A549 (cell line): ENCODE data around the gene IFI27L1. TPM values are rescaled to one million over a fixed set of nuclear protein-coding genes. Genes with fewer than 3 reads are reported as not detected.

Experiments
- ATAC-seq, 2 experiments: fragments of 200-7000 bp in 1 of 2; fragments of >200 bp in 1 of 2; cut with Nextera tagmentation in 1 of 2; cut with Tn5 transposase in 1 of 2; 3 replicates each; pipeline versions ENCODE4 v1.8.0 to v1.9.1; 2018 to 2020; ENCODE audit warnings: mild to moderate bottlenecking in 1 of 2, moderate library complexity in 1 of 2
- CTCF ChIA-PET: fragments of 300-600 bp; sonication (Branson Sonifier 250); formaldehyde crosslinking; extraction: SDS; loops from one replicate; lab custom pipeline; 2021; ENCODE audit warnings: antibody characterized with exemption, inconsistent platforms; lab: Yijun Ruan, JAX
- POLR2A ChIA-PET: fragments of 350-600 bp; formaldehyde crosslinking; extraction: SDS; loops from one replicate; lab custom pipeline; 2021; ENCODE audit warnings: antibody characterized with exemption, inconsistent platforms; lab: Yijun Ruan, JAX
- DNase-seq, 2 experiments: peaks; one replicate each; pipeline versions ENCODE4 v3.0.0 to v3.0.0-alpha.2; 2011 to 2016; ENCODE audit warnings: low read depth in 1 of 2, low spot score in 1 of 2
- FAIRE-seq: peaks from 2 replicates; lab custom pipeline; 2011; peaks lifted over from hg19 to GRCh38; lab: Jason Lieb, UNC
- H3K27ac ChIP-seq, 2 experiments: fragments of >200 bp; sonication (Bioruptor Twin); formaldehyde crosslinking; 3 replicates each; pipeline ENCODE4 v1.5.1; 2016 to 2017
- H3K4me1 ChIP-seq: fragments of >200 bp; sonication (Bioruptor Twin); formaldehyde crosslinking; 3 replicates; pipeline ENCODE4 v1.6.1; 2016
- H3K4me2 ChIP-seq: fragments of >200 bp; sonication (Bioruptor Twin); formaldehyde crosslinking; 3 replicates; pipeline ENCODE4 v1.6.1; 2016
- H3K4me3 ChIP-seq: fragments of >200 bp; sonication (Bioruptor Twin); formaldehyde crosslinking; 3 replicates; pipeline ENCODE4 v1.5.1; 2016
- H3K9me3 ChIP-seq: fragments of >200 bp; sonication (Bioruptor Twin); formaldehyde crosslinking; 3 replicates; pipeline ENCODE4 v1.6.1; 2016
- BHLHE40 ChIP-seq: IDR thresholded peaks from 2 replicates; pipeline ENCODE4 v1.6.1; 2012; ENCODE audit warnings: low read depth, low read length, inconsistent platforms
- CBX2 ChIP-seq: fragments of 200-600 bp; sonication (generic); IDR thresholded peaks from 2 replicates; pipeline ENCODE4 v1.6.1; 2016; ENCODE audit warnings: low read depth, mild to moderate bottlenecking, borderline replicate concordance
- CHD2 ChIP-seq: fragments of 150-350 bp; IDR thresholded peaks from 2 replicates; pipeline ENCODE4 v1.6.1; 2014; ENCODE audit warnings: low read length; ENCODE audit not compliant: partially characterized antibody
- CHD4 ChIP-seq: fragments of 200-600 bp; sonication (generic); IDR thresholded peaks from 2 replicates; pipeline ENCODE4 v1.6.1; 2016; ENCODE audit warnings: antibody characterized with exemption, mild to moderate bottlenecking, borderline replicate concordance
- EHF ChIP-seq: fragments of 250-450 bp; sonication (Bioruptor Pico); IDR thresholded peaks from 2 replicates; pipeline ENCODE4 v1.5.0; 2020; ENCODE audit warnings: mild to moderate bottlenecking
- ESRRA ChIP-seq: fragments of 150-350 bp; IDR thresholded peaks from 2 replicates; pipeline ENCODE4 v1.6.1; 2014; ENCODE audit warnings: mild to moderate bottlenecking, low read length, borderline replicate concordance
- FOXS1 ChIP-seq: fragments of 250-450 bp; sonication (Bioruptor Pico); IDR thresholded peaks from 2 replicates; pipeline ENCODE4 v1.5.0; 2020; ENCODE audit warnings: mild to moderate bottlenecking, moderate library complexity
- GATA3 ChIP-seq: IDR thresholded peaks from 2 replicates; pipeline ENCODE4 v1.6.1; 2012; ENCODE audit warnings: borderline replicate concordance
- HEYL ChIP-seq: fragments of 250-450 bp; sonication (Bioruptor Pico); IDR thresholded peaks from 2 replicates; pipeline ENCODE4 v1.8.0; 2021; ENCODE audit warnings: mild to moderate bottlenecking, moderate library complexity
- HOXB13 ChIP-seq: fragments of 250-450 bp; sonication (Bioruptor Pico); IDR thresholded peaks from 2 replicates; pipeline ENCODE4 v1.5.0; 2020; ENCODE audit warnings: low read depth, mild to moderate bottlenecking, moderate library complexity
- HOXB5 ChIP-seq: fragments of 250-450 bp; sonication (Bioruptor Pico); IDR thresholded peaks from 2 replicates; pipeline ENCODE4 v1.5.0; 2020; ENCODE audit warnings: mild to moderate bottlenecking, moderate library complexity
- JUNB ChIP-seq: fragments of >200 bp; sonication (Bioruptor Twin); formaldehyde crosslinking; IDR thresholded peaks from 2 replicates; pipeline ENCODE4 v1.6.1; 2016
- KDM5A ChIP-seq: fragments of 200-600 bp; sonication (generic); IDR thresholded peaks from 2 replicates; pipeline ENCODE4 v1.6.1; 2016; ENCODE audit warnings: antibody characterized with exemption, mild to moderate bottlenecking
- MAZ ChIP-seq: fragments of 150-350 bp; IDR thresholded peaks from 2 replicates; pipeline ENCODE4 v1.6.1; 2014; ENCODE audit warnings: antibody characterized with exemption, low read depth, low read length, borderline replicate concordance
- MYC ChIP-seq: IDR thresholded peaks from 2 replicates; pipeline ENCODE4 v1.6.1; 2012; ENCODE audit warnings: mild to moderate bottlenecking, inconsistent platforms, low read length, improper control_type of control experiment, borderline replicate concordance
- NFE2L2 ChIP-seq: fragments of 150-350 bp; conservative IDR thresholded peaks from 2 replicates; pipeline ENCODE4 v1.6.1; 2014; ENCODE audit warnings: low read length
- NR3C1 ChIP-seq: fragments of >200 bp; sonication (Bioruptor Twin); formaldehyde crosslinking; IDR thresholded peaks from 3 replicates; pipeline ENCODE4 v1.6.1; 2017
- POLR2A ChIP-seq: IDR thresholded peaks from 2 replicates; pipeline ENCODE4 v1.6.1; 2012; ENCODE audit warnings: mild to moderate bottlenecking, low read length
- RAD21 ChIP-seq, 2 experiments: fragments of >200 bp in 1 of 2; sonication (Bioruptor Twin) in 1 of 2; formaldehyde crosslinking in 1 of 2; IDR thresholded peaks in 1 of 2; conservative IDR thresholded peaks in 1 of 2; 2 replicates in 1 of 2; 3 replicates in 1 of 2; pipeline ENCODE4 v1.6.1; 2012 to 2018; ENCODE audit warnings: inconsistent platforms in 1 of 2
- RCOR1 ChIP-seq: fragments of 150-350 bp; IDR thresholded peaks from 2 replicates; pipeline ENCODE4 v1.6.1; 2014; ENCODE audit warnings: antibody characterized with exemption, low read length, low read depth
- SREBF2 ChIP-seq: fragments of 450-650 bp; IDR thresholded peaks from 2 replicates; pipeline ENCODE4 v1.6.1; 2014; ENCODE audit warnings: mild to moderate bottlenecking, moderate library complexity
- ZC3H11A ChIP-seq: fragments of 450-650 bp; IDR thresholded peaks from 2 replicates; pipeline ENCODE4 v1.6.1; 2014; ENCODE audit warnings: antibody characterized with exemption, mild to moderate bottlenecking
- ZFP36 ChIP-seq: fragments of 450-650 bp; IDR thresholded peaks from 2 replicates; pipeline ENCODE4 v1.6.1; 2014; ENCODE audit warnings: borderline replicate concordance; ENCODE audit not compliant: partially characterized antibody
- ZSCAN20 ChIP-seq: fragments of 250-450 bp; sonication (Bioruptor Pico); IDR thresholded peaks from 2 replicates; pipeline ENCODE4 v1.8.0; 2022; ENCODE audit warnings: mild to moderate bottlenecking, moderate library complexity
- WGBS: methylation state at CpG from one replicate; pipeline ENCODE4 v1.1.6; 2017; ENCODE audit errors: missing lambda C conversion rate; 5-methylcytosine and 5-hydroxymethylcytosine counted together
- polyA plus RNA-seq, 4 experiments: library from polyadenylated mRNA; depleted of rRNA in 3 of 4; stranded (reverse); fragments of >200 nt; fragmentation: RNase III in 1 of 4; extraction: RNeasy Plus Mini Kit Qiagen cat#74134 plus additional on column Dnase treatment in 1 of 4; gene quantifications; 2 replicates in 3 of 4; 3 replicates in 1 of 4; pipeline ENCODE4 v1.2.3, GENCODE V29; 2011 to 2017
- TF ChIP-seq, protein P1 (sequence below): IDR thresholded peaks from 2 replicates; pipeline ENCODE4 v1.6.1; 2012
- TF ChIP-seq, protein P2 (sequence below): fragments of 250-450 bp; sonication (Bioruptor Pico); IDR thresholded peaks from 2 replicates; pipeline ENCODE4 v1.5.0; 2020; ENCODE audit warnings: low read depth, mild to moderate bottlenecking, moderate library complexity
- TF ChIP-seq, protein P3 (sequence below): fragments of >200 bp; sonication (Bioruptor Twin); formaldehyde crosslinking; IDR thresholded peaks from 3 replicates; pipeline ENCODE4 v1.5.1; 2016
- TF ChIP-seq, protein P4 (sequence below): fragments of >200 bp; sonication (Bioruptor Twin); formaldehyde crosslinking; IDR thresholded peaks from 2 replicates; pipeline ENCODE4 v1.6.1; 2016

The IFI27L1 gene
- polyA plus RNA-seq, 2 of the 4 experiments (the other 2 are of a cell fraction) = 15.9 to 28.0 TPM

DNA sequence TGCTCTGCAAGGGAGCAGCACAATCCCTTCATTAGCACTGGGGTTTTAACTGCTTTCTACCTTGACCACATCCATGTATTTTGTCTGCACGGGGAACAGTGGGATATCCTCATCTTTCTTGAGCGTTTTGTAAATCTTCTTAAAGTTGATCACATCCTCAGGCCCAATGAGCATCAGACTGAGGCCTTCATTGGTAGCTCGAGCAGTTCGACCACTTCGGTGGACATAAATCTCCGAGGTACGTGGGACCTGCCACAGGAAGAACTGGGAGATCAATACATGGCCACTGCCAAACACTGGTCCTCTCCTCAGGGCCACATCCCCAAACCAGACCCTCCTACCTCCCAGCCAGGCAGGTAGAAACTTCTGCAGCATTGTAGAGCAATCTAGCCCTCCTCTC is 26.2 kb upstream of the IFI27L1 start:
- no peak for ATAC-seq
- TF ChIP-seq HOXB5 (CRISPR knock-in tag) (no peak), FOXS1 (CRISPR knock-in tag) (no peak), ZC3H11A (no peak), HEYL (CRISPR knock-in tag) (no peak), CHD2 (no peak), NR3C1 (no peak), POLR2A (no peak), SREBF2 (no peak), ESRRA (no peak)
- TF ChIP-seq, protein P1, sequence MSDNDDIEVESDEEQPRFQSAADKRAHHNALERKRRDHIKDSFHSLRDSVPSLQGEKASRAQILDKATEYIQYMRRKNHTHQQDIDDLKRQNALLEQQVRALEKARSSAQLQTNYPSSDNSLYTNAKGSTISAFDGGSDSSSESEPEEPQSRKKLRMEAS = no peak
- TF ChIP-seq, protein P2, sequence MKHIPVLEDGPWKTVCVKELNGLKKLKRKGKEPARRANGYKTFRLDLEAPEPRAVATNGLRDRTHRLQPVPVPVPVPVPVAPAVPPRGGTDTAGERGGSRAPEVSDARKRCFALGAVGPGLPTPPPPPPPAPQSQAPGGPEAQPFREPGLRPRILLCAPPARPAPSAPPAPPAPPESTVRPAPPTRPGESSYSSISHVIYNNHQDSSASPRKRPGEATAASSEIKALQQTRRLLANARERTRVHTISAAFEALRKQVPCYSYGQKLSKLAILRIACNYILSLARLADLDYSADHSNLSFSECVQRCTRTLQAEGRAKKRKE (CRISPR knock-in tag) = no peak
- TF ChIP-seq, all 56 proteins: peak for 0
- WGBS = 97% methylated on average over 7 of the region's 7 CpGs
- FAIRE-seq (no peak), DNase-seq (no peak)
- no peak overlapping the region for H3K4me2 ChIP-seq
- H3K4me1 ChIP-seq = no peaks in the 10 kb centered on the region
- CTCF ChIA-PET = interaction anchor here (1.3 to 10.9 kb wide), 2 partner anchors 12 to 83 kb away, joined by 4 to 82 read pairs; no protein-coding TSS in a partner anchor
- H3K27ac ChIP-seq = no peak overlapping the region
- POLR2A ChIA-PET = no interaction called here
- no peak overlapping the region for H3K4me3 ChIP-seq
- H3K9me3 ChIP-seq = no peaks in the 10 kb centered on the region

DNA sequence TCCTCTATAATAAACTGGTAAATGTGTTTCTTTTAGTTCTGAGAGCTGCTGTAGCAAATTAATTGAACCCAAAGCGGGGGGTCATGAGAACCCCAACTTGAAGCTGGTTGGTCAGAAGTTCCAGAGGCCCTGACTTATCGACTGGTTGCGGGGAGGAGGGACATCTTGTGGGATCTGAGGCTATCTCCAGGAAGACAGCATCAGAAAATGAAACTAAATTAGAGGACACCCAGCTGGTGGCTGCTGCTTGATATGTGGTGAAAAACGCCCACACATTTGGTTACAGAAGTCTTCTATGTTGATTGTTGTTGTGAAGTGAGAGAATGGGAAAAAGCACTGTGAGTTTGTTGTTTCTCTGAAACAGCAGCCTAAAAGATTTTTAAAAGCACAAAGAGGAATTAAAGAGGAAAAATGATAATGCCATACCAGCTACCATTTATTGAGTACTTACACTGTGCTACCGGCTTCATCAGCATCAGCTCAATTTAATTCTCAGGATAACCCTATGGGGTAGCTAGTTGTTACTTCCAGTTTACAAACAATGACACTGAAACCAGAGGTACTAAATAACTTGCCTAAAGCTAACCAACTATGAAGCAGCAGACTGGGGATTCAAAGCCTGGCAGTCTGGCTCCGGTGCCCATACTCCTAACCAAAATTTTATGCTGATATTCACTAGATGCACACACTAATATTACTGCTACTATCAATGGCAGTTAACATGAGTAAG is 24.4 kb upstream of the IFI27L1 start:
- Histone ChIP-seq H3K4me1 (no peaks in the 10 kb centered on the region), H3K4me3 (no peak overlapping the region), H3K27ac (no peak overlapping the region), H3K9me3 (no peaks in the 10 kb centered on the region), H3K4me2 (no peak overlapping the region)
- 96% methylated on average over 6 of the region's 6 CpGs for WGBS
- TF ChIP-seq, protein P3, sequence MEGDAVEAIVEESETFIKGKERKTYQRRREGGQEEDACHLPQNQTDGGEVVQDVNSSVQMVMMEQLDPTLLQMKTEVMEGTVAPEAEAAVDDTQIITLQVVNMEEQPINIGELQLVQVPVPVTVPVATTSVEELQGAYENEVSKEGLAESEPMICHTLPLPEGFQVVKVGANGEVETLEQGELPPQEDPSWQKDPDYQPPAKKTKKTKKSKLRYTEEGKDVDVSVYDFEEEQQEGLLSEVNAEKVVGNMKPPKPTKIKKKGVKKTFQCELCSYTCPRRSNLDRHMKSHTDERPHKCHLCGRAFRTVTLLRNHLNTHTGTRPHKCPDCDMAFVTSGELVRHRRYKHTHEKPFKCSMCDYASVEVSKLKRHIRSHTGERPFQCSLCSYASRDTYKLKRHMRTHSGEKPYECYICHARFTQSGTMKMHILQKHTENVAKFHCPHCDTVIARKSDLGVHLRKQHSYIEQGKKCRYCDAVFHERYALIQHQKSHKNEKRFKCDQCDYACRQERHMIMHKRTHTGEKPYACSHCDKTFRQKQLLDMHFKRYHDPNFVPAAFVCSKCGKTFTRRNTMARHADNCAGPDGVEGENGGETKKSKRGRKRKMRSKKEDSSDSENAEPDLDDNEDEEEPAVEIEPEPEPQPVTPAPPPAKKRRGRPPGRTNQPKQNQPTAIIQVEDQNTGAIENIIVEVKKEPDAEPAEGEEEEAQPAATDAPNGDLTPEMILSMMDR = no peak
- TF ChIP-seq GATA3 = no peak
- no peak for TF ChIP-seq BHLHE40
- no peak for TF ChIP-seq ZC3H11A
- TF ChIP-seq RAD21 (conservative IDR thresholded peaks at IDR 0.05 in 1 of 2, IDR thresholded peaks at IDR 0.05 in 1 of 2) = no peak
- TF ChIP-seq NR3C1 = no peak
- no peak for TF ChIP-seq CBX2
- TF ChIP-seq HEYL (CRISPR knock-in tag) = no peak
- FAIRE-seq (no peak), DNase-seq (no peak), ATAC-seq (no peak)
- POLR2A ChIA-PET = no interaction called here
- CTCF ChIA-PET = interaction anchor here (1.3 to 10.9 kb wide), 5 partner anchors 10 to 117 kb away, joined by 4 to 82 read pairs (median 4); no protein-coding TSS in a partner anchor

DNA sequence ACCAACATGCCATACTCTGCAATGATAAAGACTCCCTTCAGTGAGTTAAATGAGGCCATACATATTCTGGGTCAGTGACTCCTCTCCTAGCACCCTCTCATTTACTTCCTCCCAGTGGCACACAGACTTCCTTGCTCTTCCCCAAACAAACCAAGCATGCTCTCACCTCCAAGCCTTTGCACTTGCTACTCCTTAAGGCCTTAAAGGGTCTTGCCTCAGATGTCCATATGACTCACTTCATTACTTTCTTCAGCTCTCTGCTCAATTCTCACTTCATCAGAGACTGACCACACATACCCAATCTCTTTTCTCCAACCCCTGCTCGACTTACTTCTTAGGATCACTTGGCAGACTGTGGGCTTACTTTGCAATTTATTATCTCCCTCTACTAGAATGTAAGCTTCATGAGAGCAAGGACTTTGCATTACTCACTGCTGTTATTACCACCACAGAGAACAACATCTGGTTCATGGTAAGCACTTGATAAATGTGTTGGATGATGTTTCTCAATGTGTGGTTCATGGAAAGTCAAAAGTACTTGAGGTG is 22.9 kb upstream of the IFI27L1 start:
- no peak overlapping the region for H3K4me2 ChIP-seq
- no peak for ATAC-seq
- POLR2A ChIA-PET = no interaction called here
- FAIRE-seq = no peak
- no peak for DNase-seq
- 60% methylated on average over 1 of the region's 1 CpG for WGBS
- CTCF ChIA-PET = interaction anchor here (1.0 to 2.9 kb wide), 3 partner anchors 74 to 119 kb away, joined by 4 to 11 read pairs (median 4); no protein-coding TSS in a partner anchor
- TF ChIP-seq HOXB5 (CRISPR knock-in tag) = no peak
- no peak for TF ChIP-seq MYC
- TF ChIP-seq CHD4 = no peak
- no peak for TF ChIP-seq ZSCAN20 (CRISPR knock-in tag)
- no peak for TF ChIP-seq ZFP36
- no peak for TF ChIP-seq KDM5A
- TF ChIP-seq EHF (CRISPR knock-in tag) = no peak
- TF ChIP-seq SREBF2 = no peak
- no peak for TF ChIP-seq MAZ
- no peak for TF ChIP-seq RCOR1
- TF ChIP-seq, protein P4, sequence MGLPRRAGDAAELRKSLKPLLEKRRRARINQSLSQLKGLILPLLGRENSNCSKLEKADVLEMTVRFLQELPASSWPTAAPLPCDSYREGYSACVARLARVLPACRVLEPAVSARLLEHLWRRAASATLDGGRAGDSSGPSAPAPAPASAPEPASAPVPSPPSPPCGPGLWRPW = no peak
- no peak for TF ChIP-seq HOXB13 (CRISPR knock-in tag)
- no peak for TF ChIP-seq NR3C1
- TF ChIP-seq NFE2L2 = no peak
- TF ChIP-seq GATA3 = no peak
- no peak for TF ChIP-seq JUNB
- H3K27ac ChIP-seq = no peak overlapping the region
- H3K4me1 ChIP-seq = peaks cover 5% of the 10 kb centered on the region; the same call in 1 of the 3 replicates
- no peak overlapping the region for H3K4me3 ChIP-seq
- no peaks in the 10 kb centered on the region for H3K9me3 ChIP-seq
